CD14-positive monocyte (primary cell): ENCODE data around the gene SOAT2. TPM values are rescaled to one million over a fixed set of nuclear protein-coding genes. Genes with fewer than 3 reads are reported as not detected.

ENCODE experiments used
- DNase-seq, 3 donors: peaks; one replicate each; pipeline ENCODE4 v3.0.0-alpha.2; 2011 to 2022
- H2AFZ ChIP-seq: 2 replicates; pipeline ENCODE4 v1.6.0; 2012; ENCODE audit warnings: mild to moderate bottlenecking, low read depth, low read length, inconsistent platforms; ENCODE audit not compliant: insufficient read depth, poor library complexity, severe bottlenecking
- H3K27ac ChIP-seq, 2 donors: 1 replicate in 1 of 2; 2 replicates in 1 of 2; pipeline ENCODE4 v1.5.1; 2012 to 2013; ENCODE audit warnings: low read length in 2 of 2, control low read depth in 1 of 2, inconsistent platforms in 1 of 2, low read depth in 1 of 2, mild to moderate bottlenecking in 1 of 2
- H3K27me3 ChIP-seq, 2 donors: one replicate each; pipeline versions ENCODE4 v1.6.0 to v1.6.1; 2011 to 2013; ENCODE audit warnings: low read length in 2 of 2; ENCODE audit not compliant: control insufficient read depth in 2 of 2, insufficient read depth in 2 of 2
- H3K36me3 ChIP-seq, 2 donors: replicated peaks in 1 of 2; 1 replicate in 1 of 2; 2 replicates in 1 of 2; pipeline versions ENCODE4 v1.5.1 to v1.6.1; 2012 to 2013; ENCODE audit warnings: low read length in 2 of 2, control low read depth in 1 of 2, inconsistent platforms in 1 of 2, mild to moderate bottlenecking in 1 of 2; ENCODE audit not compliant: insufficient read depth in 2 of 2, control insufficient read depth in 1 of 2
- H3K4me1 ChIP-seq, 2 donors: 1 replicate in 1 of 2; 2 replicates in 1 of 2; pipeline versions ENCODE4 v1.5.1 to v1.6.1; 2012 to 2013; ENCODE audit warnings: low read length in 2 of 2, control low read depth in 1 of 2, inconsistent platforms in 1 of 2, mild to moderate bottlenecking in 1 of 2, moderate library complexity in 1 of 2; ENCODE audit not compliant: insufficient read depth in 2 of 2, control insufficient read depth in 1 of 2
- H3K4me2 ChIP-seq: replicated peaks from 2 replicates; pipeline ENCODE3; 2012; ENCODE audit warnings: low read length, moderate library complexity, mild to moderate bottlenecking; ENCODE audit not compliant: poor library complexity, severe bottlenecking; ENCODE audit errors: extremely low read depth
- H3K4me3 ChIP-seq, 3 experiments: fragments of 200-600 bp in 1 of 3; sonication (generic) in 1 of 3; replicated peaks in 1 of 3; 1 replicate in 2 of 3; 2 replicates in 1 of 3; pipeline ENCODE4 v1.5.1; 2011 to 2013; ENCODE audit warnings: low read length in 3 of 3, mild to moderate bottlenecking in 3 of 3, control low read depth in 2 of 3, low read depth in 2 of 3, inconsistent platforms in 1 of 3, moderate library complexity in 1 of 3
- H3K79me2 ChIP-seq: 2 replicates; pipeline ENCODE4 v1.6.0; 2012; ENCODE audit warnings: mild to moderate bottlenecking, control low read depth, inconsistent platforms, low read length, moderate library complexity; ENCODE audit not compliant: insufficient read depth
- H3K9ac ChIP-seq: 2 replicates; pipeline ENCODE4 v1.6.0; 2017; ENCODE audit warnings: low read length, mild to moderate bottlenecking; ENCODE audit not compliant: insufficient read depth, poor library complexity, severe bottlenecking
- H3K9me3 ChIP-seq, 2 donors: replicated peaks in 1 of 2; 1 replicate in 1 of 2; 2 replicates in 1 of 2; pipeline versions ENCODE4 v1.5.1 to v1.6.1; 2012 to 2013; ENCODE audit warnings: low read length in 2 of 2, control low read depth in 1 of 2; ENCODE audit not compliant: control insufficient read depth in 1 of 2, insufficient read depth in 1 of 2
- H4K20me1 ChIP-seq: 2 replicates; pipeline ENCODE4 v1.6.0; 2012; ENCODE audit warnings: mild to moderate bottlenecking, low read length, control low read depth, moderate library complexity; ENCODE audit not compliant: insufficient read depth
- H3K27ac Mint-ChIP-seq, 7 donors: one replicate each; pipeline ENCODE4 v1.8.0; 2020; ENCODE audit warnings: mild to moderate bottlenecking in 7 of 7, mixed read lengths in 7 of 7, moderate library complexity in 6 of 7, inconsistent platforms in 2 of 7
- H3K27me3 Mint-ChIP-seq, 3 donors: one replicate each; pipeline ENCODE4 v1.8.0; 2021 to 2022; ENCODE audit warnings: low read depth in 3 of 3, mild to moderate bottlenecking in 3 of 3, mixed read lengths in 3 of 3, moderate library complexity in 3 of 3, inconsistent platforms in 1 of 3
- H3K36me3 Mint-ChIP-seq, 2 donors: one replicate each; pipeline ENCODE4 v1.8.0; 2020; ENCODE audit warnings: mixed read lengths in 2 of 2, inconsistent platforms in 1 of 2, mild to moderate bottlenecking in 1 of 2
- H3K4me1 Mint-ChIP-seq: one replicate; pipeline ENCODE4 v1.8.0; 2020; ENCODE audit warnings: mild to moderate bottlenecking, mixed read lengths
- H3K4me3 Mint-ChIP-seq, 2 donors: one replicate each; pipeline ENCODE4 v1.8.0; 2020; ENCODE audit warnings: mild to moderate bottlenecking in 2 of 2, mixed read lengths in 2 of 2, moderate library complexity in 1 of 2
- H3K9me3 Mint-ChIP-seq, 7 donors: one replicate each; pipeline ENCODE4 v1.8.0; 2020 to 2022; ENCODE audit warnings: mixed read lengths in 7 of 7, mild to moderate bottlenecking in 6 of 7, moderate library complexity in 6 of 7, inconsistent platforms in 2 of 7
- WGBS: methylation state at CpG from one replicate; pipeline ENCODE4 v1.1.5; 2013; ENCODE audit warnings: missing lambda C conversion rate; ENCODE audit not compliant: insufficient coverage; 5-methylcytosine and 5-hydroxymethylcytosine counted together
- intact Hi-C, 2 donors: fragments of 100-400 bp; cut with micrococcal nuclease; formaldehyde crosslinking; loops; one replicate each; pipeline versions ENCODE4 v1.15.0 to v1.15.1; 2023
- polyA plus RNA-seq, 3 donors: library from polyadenylated mRNA; depleted of rRNA in 1 of 3; unstranded in 2 of 3; stranded (reverse) in 1 of 3; fragments of 300-500 nt in 2 of 3; fragments of >200 nt in 1 of 3; fragmentation: Illumina TruSeq in 2 of 3; gene quantifications; 1 replicate in 2 of 3; 2 replicates in 1 of 3; pipeline ENCODE4 v1.2.3, GENCODE V29; 2012 to 2021
- TF ChIP-seq, protein P1 (sequence below): fragments of 200-600 bp; IDR thresholded peaks from one replicate; pipeline ENCODE4 v1.8.0; 2022; ENCODE audit warnings: antibody characterized with exemption, mild to moderate bottlenecking

The SOAT2 gene
- polyA plus RNA-seq, 3 donors: not detected

- no peaks in the 10 kb centered on the region for H3K9me3 ChIP-seq
- peaks cover 2 to 8% (median 7%) of the 10 kb centered on the region in 3 donors for H3K27me3 Mint-ChIP-seq
- intact Hi-C loops: no loop called here
Observed at GRCh38 chr12:53086361-53086760, 16.9 kb upstream of the SOAT2 start.

GRCh38 chr12:53090105-53090504 lies 13.2 kb upstream of the SOAT2 start:
- no peaks in the 10 kb centered on the region for H3K9me3 ChIP-seq
- TF ChIP-seq, protein P1, sequence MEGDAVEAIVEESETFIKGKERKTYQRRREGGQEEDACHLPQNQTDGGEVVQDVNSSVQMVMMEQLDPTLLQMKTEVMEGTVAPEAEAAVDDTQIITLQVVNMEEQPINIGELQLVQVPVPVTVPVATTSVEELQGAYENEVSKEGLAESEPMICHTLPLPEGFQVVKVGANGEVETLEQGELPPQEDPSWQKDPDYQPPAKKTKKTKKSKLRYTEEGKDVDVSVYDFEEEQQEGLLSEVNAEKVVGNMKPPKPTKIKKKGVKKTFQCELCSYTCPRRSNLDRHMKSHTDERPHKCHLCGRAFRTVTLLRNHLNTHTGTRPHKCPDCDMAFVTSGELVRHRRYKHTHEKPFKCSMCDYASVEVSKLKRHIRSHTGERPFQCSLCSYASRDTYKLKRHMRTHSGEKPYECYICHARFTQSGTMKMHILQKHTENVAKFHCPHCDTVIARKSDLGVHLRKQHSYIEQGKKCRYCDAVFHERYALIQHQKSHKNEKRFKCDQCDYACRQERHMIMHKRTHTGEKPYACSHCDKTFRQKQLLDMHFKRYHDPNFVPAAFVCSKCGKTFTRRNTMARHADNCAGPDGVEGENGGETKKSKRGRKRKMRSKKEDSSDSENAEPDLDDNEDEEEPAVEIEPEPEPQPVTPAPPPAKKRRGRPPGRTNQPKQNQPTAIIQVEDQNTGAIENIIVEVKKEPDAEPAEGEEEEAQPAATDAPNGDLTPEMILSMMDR: no peak
- H3K4me1 ChIP-seq: peaks cover 13% of the 10 kb centered on the region in 2 donors
- H3K27me3 ChIP-seq: no peaks in the 10 kb centered on the region
- Mint-ChIP-seq H3K36me3 (no peaks in the 10 kb centered on the region), H3K4me1 (peaks cover 12% of the 10 kb centered on the region), H3K4me3 (no peak overlapping the region), H3K9me3 (peaks cover 0 to 2% (median 0%) of the 10 kb centered on the region in 7 donors), H3K27ac (no peak overlapping the region), H3K27me3 (peaks cover 4 to 8% (median 5%) of the 10 kb centered on the region in 3 donors)
- no peaks in the 10 kb centered on the region for H3K36me3 ChIP-seq
- H3K79me2 ChIP-seq: no peaks in the 10 kb centered on the region
- no peak overlapping the region for H2AFZ ChIP-seq
- H3K4me2 ChIP-seq: no peak overlapping the region
- no peak overlapping the region for H3K27ac ChIP-seq
- no peaks in the 10 kb centered on the region for H4K20me1 ChIP-seq
- intact Hi-C loops: loop anchor here in 1 of 2 donors (10.0 kb wide), 1 partner anchor 45 kb away; no protein-coding TSS in a partner anchor
- WGBS: 96% methylated on average over 5 of the region's 6 CpGs
- DNase-seq: no peak
- H3K4me3 ChIP-seq: no peak overlapping the region
- H3K9ac ChIP-seq: no peak overlapping the region

More at GRCh38 chr12:53086361-53086760, 16.9 kb upstream of the SOAT2 start:
- Histone ChIP-seq H3K79me2 (no peaks in the 10 kb centered on the region), H3K36me3 (no peaks in the 10 kb centered on the region), H3K4me2 (no peak overlapping the region), H3K4me1 (no peaks in the 10 kb centered on the region), H4K20me1 (no peaks in the 10 kb centered on the region), H3K27me3 (no peaks in the 10 kb centered on the region), H3K9ac (no peak overlapping the region), H3K27ac (no peak overlapping the region), H3K4me3 (no peak overlapping the region), H2AFZ (no peak overlapping the region)
- H3K9me3 Mint-ChIP-seq: peaks cover 0 to 7% (median 2%) of the 10 kb centered on the region in 7 donors
- no CpG with 5 or more reads among the region's 3 CpGs for WGBS
- no peak overlapping the region for H3K27ac Mint-ChIP-seq
- H3K4me1 Mint-ChIP-seq: no peaks in the 10 kb centered on the region
- TF ChIP-seq, protein P1: no peak
- no peaks in the 10 kb centered on the region for H3K36me3 Mint-ChIP-seq
- no peak overlapping the region for H3K4me3 Mint-ChIP-seq
- no peak for DNase-seq
